Adrenal gland (tissue), 12 donors: ENCODE results near the gene ANKRD6. TPM values are rescaled to one million over a fixed set of nuclear protein-coding genes. Genes with fewer than 3 reads are reported as not detected.

Experiments used
- DNase-seq, 7 donors: peaks; one replicate each; pipeline ENCODE4 v3.0.0-alpha.2; 2019 to 2020
- H3K27ac ChIP-seq, 5 donors: fragments of 200-600 bp; sonication (generic) in 4 of 5; 1 replicate in 3 of 5; 2 replicates in 2 of 5; pipeline versions ENCODE4 v1.5.1 to v1.8.0; 2016 to 2020; ENCODE audit warnings: mild to moderate bottlenecking in 1 of 5
- H3K27me3 ChIP-seq: fragments of 200-600 bp; 2 replicates; pipeline ENCODE4 v1.8.0; 2021
- H3K36me3 ChIP-seq, 2 donors: fragments of 200-600 bp; replicated peaks in 1 of 2; 1 replicate in 1 of 2; 2 replicates in 1 of 2; pipeline versions ENCODE4 v1.5.1 to v1.8.0; 2018 to 2022
- H3K4me1 ChIP-seq, 2 donors: fragments of 200-600 bp; replicated peaks in 1 of 2; 1 replicate in 1 of 2; 2 replicates in 1 of 2; pipeline versions ENCODE4 v1.5.1 to v1.8.0; 2018 to 2021
- H3K4me3 ChIP-seq, 4 donors: fragments of 200-600 bp; sonication (generic) in 3 of 4; one replicate each; pipeline ENCODE4 v1.5.1; 2016 to 2018
- H3K9me3 ChIP-seq, 3 donors: fragments of 200-600 bp; sonication (generic) in 1 of 3; replicated peaks in 1 of 3; 1 replicate in 2 of 3; 2 replicates in 1 of 3; pipeline versions ENCODE4 v1.5.1 to v1.8.0; 2016 to 2021
- POLR2A ChIP-seq, 2 donors: fragments of 450-650 bp; IDR thresholded peaks; one replicate each; pipeline ENCODE4 v1.6.1; 2017; ENCODE audit warnings: antibody characterized with exemption in 2 of 2, mild to moderate bottlenecking in 2 of 2, moderate library complexity in 1 of 2
- WGBS, 4 donors: extraction: QIAGEN DNeasy Blood & Tissue Kit in 2 of 4; methylation state at CpG; one replicate each; pipeline versions ENCODE4 v1.1.5 to v1.1.7; 2013 to 2017; 5-methylcytosine and 5-hydroxymethylcytosine counted together
- intact Hi-C, 2 donors: fragments of 100-400 bp; cut with DNase I; formaldehyde crosslinking; loops; one replicate each; pipeline versions ENCODE4 v1.14.1 to v1.15.0; 2022 to 2023
- polyA plus RNA-seq, 3 donors: library from polyadenylated mRNA; stranded (reverse); fragments of 200-250 nt in 2 of 3; fragments of 350-450 nt in 1 of 3; fragmentation: Illumina TruSeq in 1 of 3; extraction: RNeasy Lipid Tissue Mini Kit (QIAGEN cat#74804) in 1 of 3; gene quantifications; one replicate each; pipeline ENCODE4 v1.2.3, GENCODE V29; 2013 to 2014
- total RNA-seq, 9 donors: library from RNA; depleted of rRNA in 4 of 9; stranded (reverse); fragments of >200 nt in 4 of 9; fragments of 120-200 nt in 1 of 9; fragmentation: NEBNext Ultra II Directional in 1 of 9; extraction: Animal tissue kit (Norgen Biotek cat#: 25700) in 1 of 9; gene quantifications; one replicate each; pipeline versions ENCODE4 v1.1.0 to v1.2.4, GENCODE V29; 2013 to 2023
- TF ChIP-seq, protein P1 (sequence below), 6 experiments: fragments of 450-650 bp in 4 of 6; fragments of 200-600 bp in 2 of 6; sonication (generic) in 1 of 6; IDR thresholded peaks; 1 replicate in 5 of 6; 2 replicates in 1 of 6; pipeline versions ENCODE4 v1.5.1 to v1.8.0; 2016 to 2021; ENCODE audit warnings: antibody characterized with exemption in 6 of 6, mild to moderate bottlenecking in 2 of 6, moderate library complexity in 1 of 6
- donor health status: healthy with polysubstance abuse.
- donor health status: Bipolar disorder and iron deficiency.
- donor health status: DM: yes; HTN: yes; CAD: no.
- donor health status: DM: no; HTN: no; CAD: no.
- donor health status: DM: no; HTN: no; CAD: no.
- donor health status: DM: yes; HTN: yes; CAD: no.

Gene ANKRD6
- total and polyA plus RNA-seq, 12 donors, result 2.8 to 16.6 (median 7.7) TPM

DNA sequence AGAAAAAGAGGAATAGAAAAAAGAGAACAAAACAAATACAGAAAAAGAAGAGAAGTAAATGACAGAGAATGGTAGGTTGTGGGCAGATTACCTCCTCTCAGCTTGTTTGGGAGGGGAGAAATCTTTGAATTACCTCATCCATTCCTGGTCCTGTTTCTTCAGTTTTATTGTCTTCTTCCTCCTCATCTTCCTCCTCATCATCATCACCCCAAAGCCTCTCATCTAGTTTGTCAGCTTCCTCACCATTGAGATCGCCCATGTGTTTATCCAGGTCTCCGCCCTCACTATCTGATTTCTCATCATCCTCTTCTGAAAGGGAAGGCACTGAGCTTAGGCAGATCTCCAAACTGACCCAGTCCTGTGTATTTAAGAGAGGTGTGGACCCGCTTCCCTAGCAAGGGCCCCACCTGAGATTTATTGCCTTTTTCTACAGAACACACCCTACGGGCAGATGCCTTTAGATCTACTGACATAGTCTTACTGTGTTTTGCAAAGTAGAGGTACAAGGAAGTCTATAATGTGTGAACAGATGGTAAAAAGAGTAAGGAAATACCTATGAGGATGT lies 229.8 kb downstream of the ANKRD6 start:
- Histone ChIP-seq H3K9me3 (no peaks in the 10 kb centered on the region), H3K27ac (no peak overlapping the region), H3K36me3 (peaks cover 0 to 40% of the 10 kb centered on the region in 2 donors), H3K4me3 (no peak overlapping the region), H3K27me3 (no peaks in the 10 kb centered on the region), H3K4me1 (no peaks in the 10 kb centered on the region)
- intact Hi-C loops, result no loop called here
- DNase-seq, result no peak
- TF ChIP-seq POLR2A (IDR thresholded peaks at IDR 0.05), result no peak
- TF ChIP-seq, protein P1, sequence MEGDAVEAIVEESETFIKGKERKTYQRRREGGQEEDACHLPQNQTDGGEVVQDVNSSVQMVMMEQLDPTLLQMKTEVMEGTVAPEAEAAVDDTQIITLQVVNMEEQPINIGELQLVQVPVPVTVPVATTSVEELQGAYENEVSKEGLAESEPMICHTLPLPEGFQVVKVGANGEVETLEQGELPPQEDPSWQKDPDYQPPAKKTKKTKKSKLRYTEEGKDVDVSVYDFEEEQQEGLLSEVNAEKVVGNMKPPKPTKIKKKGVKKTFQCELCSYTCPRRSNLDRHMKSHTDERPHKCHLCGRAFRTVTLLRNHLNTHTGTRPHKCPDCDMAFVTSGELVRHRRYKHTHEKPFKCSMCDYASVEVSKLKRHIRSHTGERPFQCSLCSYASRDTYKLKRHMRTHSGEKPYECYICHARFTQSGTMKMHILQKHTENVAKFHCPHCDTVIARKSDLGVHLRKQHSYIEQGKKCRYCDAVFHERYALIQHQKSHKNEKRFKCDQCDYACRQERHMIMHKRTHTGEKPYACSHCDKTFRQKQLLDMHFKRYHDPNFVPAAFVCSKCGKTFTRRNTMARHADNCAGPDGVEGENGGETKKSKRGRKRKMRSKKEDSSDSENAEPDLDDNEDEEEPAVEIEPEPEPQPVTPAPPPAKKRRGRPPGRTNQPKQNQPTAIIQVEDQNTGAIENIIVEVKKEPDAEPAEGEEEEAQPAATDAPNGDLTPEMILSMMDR (IDR thresholded peaks at IDR 0.05), result no peak
- WGBS, 4 donors, result 95 to 98% (median 98%) methylated on average over 4 of the region's 4 CpGs

DNA sequence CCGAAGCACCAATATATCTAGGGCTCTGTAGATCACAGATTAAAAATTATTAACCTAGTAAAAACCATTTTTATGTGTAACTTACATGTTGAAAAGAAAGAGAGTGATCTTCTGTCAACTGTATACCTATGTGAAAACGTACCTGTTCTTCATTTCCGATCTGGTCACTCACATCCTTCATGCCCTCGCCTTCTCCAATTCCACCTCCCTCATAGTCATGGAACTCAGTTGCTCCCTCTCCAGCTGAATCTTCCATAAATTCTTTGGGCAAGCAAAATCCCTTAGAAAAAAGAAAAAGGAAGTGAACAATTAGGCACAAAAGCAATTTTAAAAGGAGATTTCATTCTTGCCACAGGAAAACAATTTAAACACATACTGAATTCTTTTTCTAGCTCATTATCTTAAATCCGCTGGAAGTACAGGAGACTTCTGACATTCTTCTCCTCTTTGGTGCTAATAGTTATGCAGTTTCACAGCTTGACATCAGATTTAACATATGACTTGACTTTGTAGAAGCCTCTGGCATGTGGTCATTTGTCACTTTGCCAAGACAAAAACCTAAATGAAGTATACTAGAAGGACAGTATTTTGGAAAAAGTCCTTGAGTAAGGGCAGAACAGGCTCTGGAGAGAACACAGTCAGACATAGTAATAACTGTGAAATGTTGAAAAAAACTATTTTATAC lies 235.1 kb downstream of the ANKRD6 start:
- DNase-seq, result no peak
- Histone ChIP-seq H3K36me3 (peaks cover 0 to 40% of the 10 kb centered on the region in 2 donors), H3K27ac (no peak overlapping the region), H3K4me3 (no peak overlapping the region), H3K9me3 (no peaks in the 10 kb centered on the region), H3K27me3 (no peaks in the 10 kb centered on the region), H3K4me1 (peaks cover 0 to 5% of the 10 kb centered on the region in 2 donors)
- intact Hi-C loops, result no loop called here
- 90 to 94% (median 92%) methylated on average over 5 of the region's 5 CpGs for WGBS, 4 donors
- TF ChIP-seq, protein P1 (IDR thresholded peaks at IDR 0.05), result no peak

DNA sequence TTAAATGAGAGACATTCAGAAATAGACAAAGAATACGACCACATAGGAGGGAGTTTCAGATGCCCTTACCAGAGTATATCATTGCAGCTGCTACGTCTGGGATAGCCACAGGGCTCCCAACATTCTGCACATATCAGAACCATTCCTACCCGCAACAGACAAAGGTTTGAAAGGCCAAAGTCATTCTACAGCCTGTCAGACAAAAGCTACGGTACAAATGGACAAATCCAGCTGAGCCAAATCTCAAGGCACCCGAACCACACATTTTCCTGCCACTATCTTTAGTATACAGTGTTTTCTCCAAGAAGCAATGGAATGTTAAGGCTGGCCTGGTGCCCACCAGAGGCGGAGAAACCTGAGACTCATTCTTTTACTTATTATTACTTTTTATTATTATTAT lies 236.1 kb downstream of the ANKRD6 start:
- H3K36me3 ChIP-seq, result peaks cover 0 to 48% of the 10 kb centered on the region in 2 donors
- intact Hi-C loops, result no loop called here
- H3K27ac ChIP-seq, result no peak overlapping the region
- peaks cover 0 to 5% of the 10 kb centered on the region in 2 donors for H3K4me1 ChIP-seq
- no peak overlapping the region for H3K4me3 ChIP-seq
- no peaks in the 10 kb centered on the region for H3K9me3 ChIP-seq
- TF ChIP-seq, protein P1 (IDR thresholded peaks at IDR 0.05), result no peak
- no peak for TF ChIP-seq POLR2A (IDR thresholded peaks at IDR 0.05)
- H3K27me3 ChIP-seq, result no peaks in the 10 kb centered on the region
- WGBS, 4 donors, result 69 to 84% (median 73%) methylated on average over 6 of the region's 6 CpGs
- no peak for DNase-seq

DNA sequence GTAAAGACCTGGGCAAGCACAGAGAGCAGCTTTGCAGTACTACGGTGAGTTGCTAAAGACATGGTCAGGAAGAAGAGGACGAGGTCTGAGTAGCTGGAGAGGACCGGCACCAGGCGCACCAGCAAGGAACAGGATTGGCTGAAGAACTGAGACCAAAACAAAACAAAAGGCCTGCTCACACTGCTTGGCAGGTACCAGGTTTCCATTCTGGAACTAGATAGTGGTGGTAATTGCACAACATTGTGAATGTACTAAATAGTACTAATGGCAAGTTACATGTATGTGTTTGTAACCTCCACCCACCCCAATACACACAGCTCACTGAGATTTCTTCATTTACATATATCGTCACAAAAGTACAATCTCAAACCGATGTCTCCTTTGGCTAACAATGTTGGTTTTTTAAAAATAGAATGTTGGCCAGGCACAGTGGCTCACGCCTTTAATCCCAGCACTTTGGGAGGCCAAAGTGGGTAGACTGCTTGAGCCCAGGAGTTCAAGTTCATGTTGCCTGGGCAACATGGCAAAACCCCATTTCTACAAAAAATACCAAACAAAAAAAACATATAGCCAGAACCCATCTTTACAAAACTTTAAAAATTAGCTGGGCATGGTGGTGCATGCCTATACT lies 238.1 kb downstream of the ANKRD6 start:
- H3K36me3 ChIP-seq, result peaks cover 0 to 68% of the 10 kb centered on the region in 2 donors
- H3K4me3 ChIP-seq, result no peak overlapping the region
- H3K27ac ChIP-seq, result no peak overlapping the region
- intact Hi-C loops, result no loop called here
- WGBS, 4 donors, result 93 to 96% (median 96%) methylated on average over 7 of the region's 7 CpGs
- H3K9me3 ChIP-seq, result no peaks in the 10 kb centered on the region
- H3K27me3 ChIP-seq, result no peaks in the 10 kb centered on the region
- TF ChIP-seq, protein P1 (IDR thresholded peaks at IDR 0.05), result no peak
- no peak for TF ChIP-seq POLR2A (IDR thresholded peaks at IDR 0.05)
- no peak for DNase-seq
- H3K4me1 ChIP-seq, result peaks cover 0 to 5% of the 10 kb centered on the region in 2 donors
